Measurements from ENCODE around the gene TRHDE. TPM values are rescaled to one million over a fixed set of nuclear protein-coding genes. Genes with fewer than 3 reads are reported as not detected.

Gene TRHDE
- polyA plus RNA-seq, 2 of the 4 experiments (the other 2 are of a cell fraction), result 0.16 to 0.32 TPM

- no peak overlapping the region for H3K27ac ChIP-seq
- ChIA-PET CTCF (no interaction called here), POLR2A (no interaction called here)
- no peak for TF ChIP-seq GATA3 (IDR thresholded peaks at IDR 0.05; ENCODE audit: borderline replicate concordance)
- TF ChIP-seq USF2 (IDR thresholded peaks at IDR 0.05), result no peak
- TF ChIP-seq HDAC2 (IDR thresholded peaks at IDR 0.05), result no peak
- no peak for TF ChIP-seq CTCF (IDR thresholded peaks at IDR 0.05)
- no peak for TF ChIP-seq MYC (IDR thresholded peaks at IDR 0.05; ENCODE audit: borderline replicate concordance, low read length)
- no peak for TF ChIP-seq ELK1 (IDR thresholded peaks at IDR 0.05; ENCODE audit: low read depth, low read length)
- no peak for TF ChIP-seq CBX2 (IDR thresholded peaks at IDR 0.05; ENCODE audit: borderline replicate concordance, low read depth)
- no peak for TF ChIP-seq FOXS1 (CRISPR knock-in tag; IDR thresholded peaks at IDR 0.05)
- TF ChIP-seq PBX3 (IDR thresholded peaks at IDR 0.05), result no peak
- FAIRE-seq, result no peak
- H3K4me2 ChIP-seq, result no peak overlapping the region
- no peak for ATAC-seq
- no peak for DNase-seq (ENCODE audit: low read depth in 1 of 2, low spot score in 1 of 2)
- 8% methylated on average over 2 of the region's 2 CpGs for WGBS (ENCODE audit: missing lambda C conversion rate)
- H3K4me3 ChIP-seq, result no peak overlapping the region
- no peaks in the 10 kb centered on the region; the same call in 2 of the 3 replicates for H3K9me3 ChIP-seq
- no peaks in the 10 kb centered on the region for H3K4me1 ChIP-seq
Observed at GRCh38 chr12:72442217-72442616, 170.0 kb downstream of the TRHDE start.

GRCh38 chr12:72444125-72444524 lies 172.0 kb downstream of the TRHDE start:
- ChIA-PET CTCF (no interaction called here), POLR2A (no interaction called here)
- Histone ChIP-seq H3K4me1 (no peaks in the 10 kb centered on the region), H3K4me2 (no peak overlapping the region), H3K9me3 (no peaks in the 10 kb centered on the region; the same call in 2 of the 3 replicates), H3K4me3 (no peak overlapping the region), H3K27ac (no peak overlapping the region)
- FAIRE-seq (no peak), ATAC-seq (no peak), DNase-seq (ENCODE audit: low read depth in 1 of 2, low spot score in 1 of 2) (no peak)
- TF ChIP-seq ELK1 (IDR thresholded peaks at IDR 0.05; ENCODE audit: low read depth, low read length) (no peak), TFCP2L1 (CRISPR knock-in tag; IDR thresholded peaks at IDR 0.05) (no peak), MYC (IDR thresholded peaks at IDR 0.05; ENCODE audit: borderline replicate concordance, low read length) (no peak), GATA3 (IDR thresholded peaks at IDR 0.05; ENCODE audit: borderline replicate concordance) (no peak), PHF8 (IDR thresholded peaks at IDR 0.05; ENCODE audit: borderline replicate concordance, low read depth) (no peak), KDM5A (IDR thresholded peaks at IDR 0.05) (no peak), MAFK (IDR thresholded peaks at IDR 0.05; ENCODE audit: partially characterized antibody) (no peak), HDAC2 (IDR thresholded peaks at IDR 0.05) (no peak)

GRCh38 chr12:72444566-72444965 lies 172.4 kb downstream of the TRHDE start:
- ATAC-seq, result no peak

More at GRCh38 chr12:72444566-72444965, 172.4 kb downstream of the TRHDE start:
- Histone ChIP-seq H3K27ac (no peak overlapping the region), H3K4me3 (no peak overlapping the region), H3K4me1 (no peaks in the 10 kb centered on the region), H3K9me3 (no peaks in the 10 kb centered on the region; the same call in 2 of the 3 replicates), H3K4me2 (no peak overlapping the region)
- WGBS (ENCODE audit: missing lambda C conversion rate), result 6% methylated on average over 2 of the region's 2 CpGs
- DNase-seq (ENCODE audit: low read depth in 1 of 2, low spot score in 1 of 2) (no peak), FAIRE-seq (no peak)
- POLR2A ChIA-PET, result no interaction called here
- TF ChIP-seq NPAS2 (CRISPR knock-in tag; IDR thresholded peaks at IDR 0.05; ENCODE audit: borderline replicate concordance), result no peak
- TF ChIP-seq TFCP2L1 (CRISPR knock-in tag; IDR thresholded peaks at IDR 0.05), result no peak
- TF ChIP-seq PHF8 (IDR thresholded peaks at IDR 0.05; ENCODE audit: borderline replicate concordance, low read depth), result no peak
- CTCF ChIA-PET, result no interaction called here

Measured in A549 (cell line).